ENCODE measurements around the gene AOC1. TPM values are rescaled to one million over a fixed set of nuclear protein-coding genes. Genes with fewer than 3 reads are reported as not detected.

Gene AOC1
- total and polyA plus RNA-seq, 9 donors, result 0.26 to 0.95 TPM; not detected in 7

DNA sequence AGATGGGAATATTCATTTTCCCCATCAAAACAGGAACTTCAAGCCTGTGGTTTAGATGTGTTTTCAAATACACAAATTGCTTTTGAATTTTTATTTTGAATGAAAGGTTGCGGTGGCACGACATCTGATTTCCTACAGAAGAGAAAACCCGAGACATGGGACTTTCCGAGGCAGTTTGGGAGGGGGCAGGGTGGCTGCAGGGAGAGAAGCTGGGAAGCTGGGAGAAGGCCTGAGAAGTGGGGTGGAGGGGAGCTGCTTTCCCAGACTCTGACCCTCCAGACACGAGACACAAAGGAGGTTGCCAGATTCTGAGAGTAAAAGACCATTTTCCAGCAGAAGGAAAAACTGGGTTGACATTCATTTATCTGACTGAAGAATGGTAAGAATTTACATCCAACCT, 32.2 kb upstream of the AOC1 start:
- Histone ChIP-seq H3K9me3 (no peaks in the 10 kb centered on the region), H3K36me3 (no peaks in the 10 kb centered on the region), H3K27me3 (no peaks in the 10 kb centered on the region), H3K4me3 (no peak overlapping the region), H3K27ac (no peak overlapping the region), H3K4me1 (ENCODE audit: insufficient read depth) (no peaks in the 10 kb centered on the region)
- DNase-seq, result peak in 1 of 5 donors; percentile 26
- intact Hi-C loops (cut with DNase I), result no loop called here
- WGBS, 3 donors, result 15 to 20% (median 16%) methylated on average over 5 of the region's 5 CpGs
- TF ChIP-seq, protein P1, sequence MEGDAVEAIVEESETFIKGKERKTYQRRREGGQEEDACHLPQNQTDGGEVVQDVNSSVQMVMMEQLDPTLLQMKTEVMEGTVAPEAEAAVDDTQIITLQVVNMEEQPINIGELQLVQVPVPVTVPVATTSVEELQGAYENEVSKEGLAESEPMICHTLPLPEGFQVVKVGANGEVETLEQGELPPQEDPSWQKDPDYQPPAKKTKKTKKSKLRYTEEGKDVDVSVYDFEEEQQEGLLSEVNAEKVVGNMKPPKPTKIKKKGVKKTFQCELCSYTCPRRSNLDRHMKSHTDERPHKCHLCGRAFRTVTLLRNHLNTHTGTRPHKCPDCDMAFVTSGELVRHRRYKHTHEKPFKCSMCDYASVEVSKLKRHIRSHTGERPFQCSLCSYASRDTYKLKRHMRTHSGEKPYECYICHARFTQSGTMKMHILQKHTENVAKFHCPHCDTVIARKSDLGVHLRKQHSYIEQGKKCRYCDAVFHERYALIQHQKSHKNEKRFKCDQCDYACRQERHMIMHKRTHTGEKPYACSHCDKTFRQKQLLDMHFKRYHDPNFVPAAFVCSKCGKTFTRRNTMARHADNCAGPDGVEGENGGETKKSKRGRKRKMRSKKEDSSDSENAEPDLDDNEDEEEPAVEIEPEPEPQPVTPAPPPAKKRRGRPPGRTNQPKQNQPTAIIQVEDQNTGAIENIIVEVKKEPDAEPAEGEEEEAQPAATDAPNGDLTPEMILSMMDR (IDR thresholded peaks at IDR 0.05), result no peak
- TF ChIP-seq EP300 (IDR thresholded peaks at IDR 0.05), result no peak
- no peak for TF ChIP-seq POLR2A (IDR thresholded peaks at IDR 0.05)

DNA sequence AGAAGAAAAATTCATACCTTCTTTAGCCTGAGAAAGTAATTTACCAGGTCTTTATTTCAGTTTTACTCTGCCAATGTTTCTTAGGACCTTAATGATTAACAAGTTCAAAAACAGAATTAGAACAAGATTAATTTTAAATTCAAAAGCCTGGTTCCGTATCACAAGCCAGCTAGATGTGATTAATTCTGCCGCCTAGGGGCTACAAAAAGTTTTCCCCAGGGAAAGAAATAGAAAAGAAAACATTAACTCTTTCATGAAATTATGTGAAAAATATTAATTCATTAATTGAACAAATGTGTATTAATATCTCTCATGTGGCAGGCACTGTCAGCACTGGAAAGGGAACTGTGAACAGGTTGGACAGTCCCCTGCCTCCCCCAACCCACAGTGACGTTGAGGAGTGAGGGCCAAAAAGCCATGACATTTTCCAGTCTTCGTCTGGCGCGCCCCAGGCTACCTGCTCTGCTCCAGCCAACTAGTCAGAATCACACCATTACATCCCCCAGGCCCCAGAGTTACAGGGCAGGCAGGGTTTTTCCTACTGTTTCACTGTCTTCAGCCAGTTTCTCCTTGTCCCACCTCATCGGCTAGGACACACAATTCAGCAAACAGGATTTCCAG, 31.6 kb upstream of the AOC1 start:
- Histone ChIP-seq H3K4me3 (no peak overlapping the region), H3K9me3 (no peaks in the 10 kb centered on the region), H3K27me3 (no peaks in the 10 kb centered on the region), H3K36me3 (no peaks in the 10 kb centered on the region), H3K4me1 (ENCODE audit: insufficient read depth) (no peaks in the 10 kb centered on the region), H3K27ac (no peak overlapping the region)
- WGBS, 3 donors, result 43 to 68% (median 63%) methylated on average over 7 of the region's 7 CpGs
- peak in 1 of 5 donors; percentile 16 for DNase-seq
- TF ChIP-seq, protein P1 (IDR thresholded peaks at IDR 0.05), result no peak
- no peak for TF ChIP-seq EP300 (IDR thresholded peaks at IDR 0.05)
- TF ChIP-seq POLR2A (IDR thresholded peaks at IDR 0.05), result no peak
- intact Hi-C loops (cut with DNase I), result no loop called here

GRCh38 chr7:150823043-150823442, 29.3 kb upstream of the AOC1 start:
- Histone ChIP-seq H3K9me3 (no peaks in the 10 kb centered on the region), H3K27ac (no peak overlapping the region), H3K4me3 (no peak overlapping the region), H3K27me3 (no peaks in the 10 kb centered on the region), H3K36me3 (no peaks in the 10 kb centered on the region), H3K4me1 (ENCODE audit: insufficient read depth) (no peaks in the 10 kb centered on the region)
- no peak for TF ChIP-seq POLR2A (IDR thresholded peaks at IDR 0.05)
- TF ChIP-seq, protein P1 (IDR thresholded peaks at IDR 0.05), result no peak
- TF ChIP-seq EP300 (IDR thresholded peaks at IDR 0.05), result no peak
- intact Hi-C loops (cut with DNase I), result no loop called here
- WGBS, 3 donors, result 65 to 85% (median 72%) methylated on average over 8 of the region's 8 CpGs
- DNase-seq, result no peak

DNA sequence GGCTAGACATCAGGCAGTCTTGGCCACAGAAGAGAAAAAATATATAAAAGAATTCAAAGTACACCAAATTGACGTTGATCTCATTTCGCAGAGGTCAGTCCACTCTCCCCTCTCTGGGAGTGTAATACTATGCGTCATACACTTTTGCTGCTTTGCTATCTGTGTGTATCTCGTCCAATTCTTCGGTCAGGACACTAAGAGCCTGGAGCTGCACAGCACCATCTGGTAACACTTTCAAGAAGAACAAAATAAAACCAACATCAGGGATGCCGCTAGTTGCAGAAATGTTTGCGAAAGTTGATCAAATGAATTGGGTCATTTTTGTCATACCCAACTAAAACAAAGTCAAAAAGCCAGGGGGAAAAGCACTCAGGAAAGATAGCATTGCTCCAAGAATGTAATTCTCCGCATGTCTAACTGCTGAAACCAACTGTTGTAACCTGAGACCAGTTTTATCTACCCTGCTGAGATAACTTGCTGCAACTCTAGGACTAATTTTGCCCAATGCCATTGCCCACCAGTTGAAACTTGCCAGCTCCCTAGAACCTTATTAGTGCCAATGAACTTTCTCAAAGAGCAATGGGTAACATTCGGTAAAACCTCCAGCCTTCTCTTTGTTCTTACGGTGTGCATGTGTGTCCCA, 28.7 kb upstream of the AOC1 start:
- H3K27me3 ChIP-seq, result no peaks in the 10 kb centered on the region
- H3K9me3 ChIP-seq, result no peaks in the 10 kb centered on the region
- H3K27ac ChIP-seq, result no peak overlapping the region
- DNase-seq, result no peak
- no peaks in the 10 kb centered on the region for H3K4me1 ChIP-seq (ENCODE audit: insufficient read depth)
- H3K4me3 ChIP-seq, result no peak overlapping the region
- no peaks in the 10 kb centered on the region for H3K36me3 ChIP-seq
- TF ChIP-seq, protein P1 (IDR thresholded peaks at IDR 0.05), result no peak
- TF ChIP-seq POLR2A (IDR thresholded peaks at IDR 0.05) (no peak), EP300 (IDR thresholded peaks at IDR 0.05) (no peak)
- intact Hi-C loops (cut with DNase I), result no loop called here
- 44 to 61% (median 55%) methylated on average over 10 of the region's 10 CpGs for WGBS, 3 donors
